CD4-positive, alpha-beta T cell treated with Interleukin-15 for 1 hour (primary cell): ENCODE results near the gene BOD1L1.
"Not testable (repeated sequence)": the region's sequence is repeated elsewhere in the genome, so short reads cannot be mapped to it uniquely, and the experiment has no call there.

ENCODE experiments used
- DNase-seq: peaks from one replicate; pipeline ENCODE4 v3.0.0-alpha.2; 2020

Gene BOD1L1

GRCh38 chr4:13618212-13618806 lies 9.2 kb downstream of the BOD1L1 start:
- no peak for DNase-seq

- no peak for DNase-seq
Observed at GRCh38 chr4:13617801-13618200, 9.7 kb downstream of the BOD1L1 start.

DNA sequence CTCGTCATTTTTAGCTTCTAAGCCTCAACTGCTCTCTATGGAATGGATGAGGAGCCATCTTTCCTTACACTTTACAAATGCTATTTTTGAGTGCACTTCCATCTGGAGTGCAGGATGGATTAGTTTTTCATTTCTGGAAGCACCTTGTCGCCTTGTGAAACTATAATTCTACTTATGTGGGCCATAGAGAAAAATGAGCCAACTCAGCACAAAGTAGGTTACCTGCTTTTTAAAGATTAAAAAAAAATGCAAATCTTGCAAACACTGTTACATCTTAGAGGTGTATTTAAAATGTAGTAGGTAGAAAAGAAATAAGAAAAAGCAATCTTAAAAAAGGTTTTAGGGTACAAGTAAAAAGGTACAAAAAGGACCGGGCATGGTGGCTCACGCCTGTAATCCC lies 10.9 kb downstream of the BOD1L1 start:
- DNase-seq: no peak

GRCh38 chr4:13615161-13615560 lies 12.4 kb downstream of the BOD1L1 start:
- peak; percentile 30 for DNase-seq

DNA sequence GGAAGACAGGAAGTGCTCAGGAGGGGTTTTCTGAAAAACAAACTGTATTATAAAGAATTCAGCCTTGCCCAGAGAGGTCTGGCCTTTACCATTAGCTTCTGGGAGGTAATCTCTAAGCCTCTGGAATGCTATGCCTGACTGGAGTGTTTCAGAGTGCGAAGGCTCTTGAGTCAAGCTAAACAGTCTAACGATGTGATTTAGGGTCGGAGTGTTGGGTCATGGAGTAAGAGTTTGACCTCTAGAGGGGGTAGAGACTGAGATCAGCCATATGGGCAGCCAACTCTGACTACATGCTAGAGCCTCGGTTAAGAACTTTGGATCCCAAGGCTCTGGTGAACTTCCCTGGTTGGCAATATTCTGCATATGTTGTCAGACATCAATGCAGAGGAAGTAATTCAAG lies 15.0 kb downstream of the BOD1L1 start:
- no peak for DNase-seq

GRCh38 chr4:13611283-13611842 lies 16.2 kb downstream of the BOD1L1 start:
- peak; percentile 57 for DNase-seq

- DNase-seq: no peak
Observed at GRCh38 chr4:13605330-13605729, 22.2 kb downstream of the BOD1L1 start.

- no peak for DNase-seq
Observed at GRCh38 chr4:13601848-13602247, 25.7 kb downstream of the BOD1L1 start.

DNA sequence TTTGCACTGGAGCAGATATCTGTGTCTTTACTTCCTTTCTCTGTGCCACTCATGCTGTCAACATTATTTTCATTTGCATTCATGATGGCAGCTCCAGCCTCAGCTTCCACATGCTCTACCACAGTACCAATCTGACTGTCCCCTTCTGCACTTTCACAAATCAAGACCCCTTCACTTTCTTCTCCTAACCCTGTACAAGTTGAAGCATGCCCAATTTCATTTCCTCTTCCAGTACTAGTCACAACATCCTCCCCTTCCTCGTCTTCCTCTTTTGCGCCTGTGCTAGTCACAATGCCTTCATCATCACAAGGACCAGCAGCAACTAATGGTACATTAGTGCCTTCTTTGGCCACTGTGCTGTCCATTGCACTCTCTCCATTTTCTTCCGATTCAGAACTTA lies 26.5 kb downstream of the BOD1L1 start:
- DNase-seq: peak; percentile 30

DNA sequence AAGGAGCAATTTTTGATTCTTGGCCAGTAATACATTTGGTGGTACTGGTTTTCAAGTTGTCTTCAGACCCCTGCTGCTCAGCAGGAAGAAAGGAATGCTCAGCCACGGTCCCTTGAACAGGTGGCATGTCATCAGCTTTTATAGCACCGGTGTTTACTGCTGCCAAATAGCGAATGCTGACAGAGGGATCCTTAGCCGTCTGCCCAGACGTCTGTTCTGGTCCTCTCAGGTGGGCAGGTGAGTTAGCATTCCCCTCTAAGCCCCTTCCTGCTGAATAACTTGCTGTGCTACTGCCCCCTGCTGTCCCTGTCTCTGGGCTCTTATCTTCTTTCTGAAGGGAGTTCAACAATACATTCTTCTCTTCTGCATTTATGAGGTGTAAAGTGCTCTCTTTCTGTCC lies 28.4 kb downstream of the BOD1L1 start:
- no peak for DNase-seq

- DNase-seq: no peak
Observed at GRCh38 chr4:13597604-13598003, 29.9 kb downstream of the BOD1L1 start.

DNA sequence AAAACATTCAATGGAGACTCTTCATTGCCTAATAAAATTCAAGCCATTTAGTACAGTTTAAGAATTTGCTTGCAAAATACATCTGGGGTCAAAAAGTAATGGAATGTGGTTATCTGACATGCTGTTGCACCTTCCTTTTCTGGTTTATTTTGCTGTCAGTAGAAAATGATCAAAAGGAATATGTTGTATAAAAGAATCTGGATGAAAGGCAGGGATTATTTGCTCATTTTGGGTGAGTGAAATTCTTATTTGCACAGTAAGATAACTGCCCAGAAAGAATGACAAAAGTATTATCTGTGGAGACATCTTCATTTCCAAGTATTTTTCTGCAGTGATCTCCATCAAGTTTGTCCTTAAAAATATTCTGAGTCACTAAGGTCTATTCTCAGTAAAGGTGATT lies 30.4 kb downstream of the BOD1L1 start:
- DNase-seq: no peak

GRCh38 chr4:13592220-13592619 lies 35.3 kb downstream of the BOD1L1 start:
- no peak for DNase-seq

GRCh38 chr4:13590766-13591165 lies 36.8 kb downstream of the BOD1L1 start:
- no peak for DNase-seq

DNA sequence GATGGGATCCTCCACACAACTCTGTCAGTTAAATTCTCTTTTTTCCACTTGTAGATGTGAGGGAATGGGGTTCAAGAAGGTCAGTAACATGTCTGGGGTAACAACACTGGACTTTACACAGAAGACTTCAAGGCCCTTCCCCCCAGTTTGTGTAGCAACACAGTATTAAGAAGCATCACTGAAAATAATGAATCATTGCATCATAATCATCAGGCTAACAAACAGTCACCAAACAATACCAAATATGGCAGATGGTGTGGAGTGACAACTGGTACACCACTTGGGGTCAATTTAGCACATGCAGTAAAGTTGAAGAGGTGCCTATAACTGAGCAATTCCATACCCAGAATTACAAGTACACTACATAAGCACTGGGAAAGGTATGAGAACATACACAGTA lies 38.6 kb downstream of the BOD1L1 start:
- no peak for DNase-seq

DNA sequence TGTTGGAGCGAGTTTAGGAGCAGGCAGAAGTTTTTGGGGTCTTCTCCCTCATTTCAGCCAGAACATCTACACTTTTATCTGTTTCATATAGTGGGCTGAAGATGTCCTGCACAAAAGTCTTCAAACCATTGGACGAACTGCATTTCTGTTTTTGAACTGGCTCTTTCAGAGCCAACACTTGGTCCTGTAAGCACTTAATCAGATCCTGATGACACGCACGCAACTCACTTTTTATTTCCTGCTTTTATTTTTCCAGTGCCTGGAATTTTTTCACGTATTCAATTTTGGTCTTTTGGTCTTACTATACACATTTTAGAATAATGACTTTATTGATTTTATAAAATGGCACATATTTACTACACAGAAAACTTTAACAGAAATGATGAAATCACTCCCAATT lies 43.0 kb downstream of the BOD1L1 start:
- no peak for DNase-seq

DNA sequence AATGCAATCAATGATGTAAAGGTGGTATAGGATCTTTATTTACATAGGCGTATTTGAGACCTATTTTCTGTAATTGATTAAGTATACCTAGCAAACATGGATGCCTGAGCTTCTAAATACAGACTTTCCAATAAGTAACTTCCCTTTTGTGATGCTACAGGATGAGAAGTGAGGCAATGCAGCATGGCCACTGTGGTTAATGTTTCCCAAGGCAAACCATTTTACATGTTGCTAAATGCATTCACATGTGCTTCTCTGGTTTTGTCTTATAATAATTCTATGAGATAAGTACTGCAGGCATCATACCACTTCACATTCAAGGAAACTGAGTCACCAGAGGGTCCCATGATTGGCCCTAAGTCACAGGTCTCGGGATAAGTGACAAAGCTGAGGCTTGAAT lies 47.5 kb downstream of the BOD1L1 start:
- no peak for DNase-seq

DNA sequence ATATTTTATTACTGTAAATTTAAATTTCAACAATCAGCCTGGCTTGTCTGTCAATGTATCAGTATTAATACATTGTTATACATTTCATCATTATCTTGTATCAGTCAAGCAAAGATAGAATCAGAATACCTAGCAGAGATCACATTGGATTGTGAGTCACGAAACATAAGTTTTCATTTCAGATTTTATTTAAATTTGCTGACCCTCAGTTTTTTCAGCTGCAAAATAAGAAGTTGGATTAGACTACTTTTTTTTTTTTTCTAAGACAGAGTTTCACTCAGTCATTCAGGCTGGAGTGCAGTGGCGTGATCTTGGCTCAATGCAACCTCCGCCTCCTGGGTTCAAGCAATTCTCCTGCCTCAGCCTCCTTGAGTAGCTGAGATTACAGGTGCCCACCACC lies 49.9 kb downstream of the BOD1L1 start:
- DNase-seq: no peak

GRCh38 chr4:13570916-13571315 lies 56.6 kb downstream of the BOD1L1 start:
- DNase-seq: no peak

GRCh38 chr4:13567125-13567524 lies 60.4 kb downstream of the BOD1L1 start:
- DNase-seq: no peak

- DNase-seq: no peak
Observed at GRCh38 chr4:13562876-13563275, 64.6 kb downstream of the BOD1L1 start.

DNA sequence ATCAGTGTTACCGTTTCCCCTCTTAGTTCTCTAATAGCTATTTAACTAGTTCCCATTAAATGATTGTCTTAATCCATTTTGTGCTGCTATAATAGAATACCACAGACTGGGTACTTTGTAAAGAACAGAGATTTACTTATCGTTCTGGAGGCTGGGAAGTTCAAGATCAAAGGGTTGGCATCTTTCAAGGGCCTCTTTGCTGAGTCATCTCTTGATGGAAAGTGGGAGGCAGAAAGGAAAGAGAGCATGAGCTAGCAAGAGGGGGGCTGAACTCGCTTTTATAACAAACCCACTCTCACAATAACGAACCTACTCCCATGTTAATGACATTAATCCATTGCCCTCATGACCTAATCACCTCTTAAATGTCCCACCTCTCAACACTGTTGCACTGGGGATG lies 65.9 kb downstream of the BOD1L1 start:
- DNase-seq: no peak

- not testable (repeated sequence) for DNase-seq
Observed at GRCh38 chr4:13560111-13560510, 67.4 kb downstream of the BOD1L1 start.

GRCh38 chr4:13559413-13559812 lies 68.1 kb downstream of the BOD1L1 start:
- DNase-seq: no peak

DNA sequence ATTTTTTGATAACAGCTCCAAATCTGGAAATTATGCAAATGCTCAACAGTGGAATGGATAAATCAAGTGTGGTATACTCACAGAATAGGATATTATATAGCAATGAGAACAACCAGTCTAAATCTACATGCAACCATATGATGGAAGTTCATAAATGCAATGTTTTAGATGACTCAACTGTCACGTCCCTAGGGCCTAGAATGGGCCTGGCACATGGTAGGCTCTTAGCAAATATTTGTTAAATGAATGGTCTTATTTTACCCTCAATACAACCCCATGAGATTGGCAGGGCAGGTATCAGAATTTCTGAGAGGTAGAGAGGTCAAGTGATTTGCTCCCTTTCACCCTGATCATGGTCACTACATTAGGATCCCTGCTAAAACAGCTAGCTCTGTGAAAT lies 68.6 kb downstream of the BOD1L1 start:
- no peak for DNase-seq
